H9 (cell line): ENCODE results near the gene PISD. TPM values are rescaled to one million over a fixed set of nuclear protein-coding genes. Genes with fewer than 3 reads are reported as not detected.

Experiments used
- DNase-seq: peaks from one replicate; pipeline ENCODE4 v3.0.0-alpha.2; 2017
- H2AFZ ChIP-seq: one replicate; pipeline ENCODE4 v1.6.1; 2013; ENCODE audit warnings: mild to moderate bottlenecking, low read length, control low read depth, moderate library complexity
- H2AK5ac ChIP-seq: 2 replicates; pipeline ENCODE4 v1.6.1; 2013; ENCODE audit warnings: low read length, control low read depth, mixed read lengths; ENCODE audit not compliant: insufficient read length
- H2BK120ac ChIP-seq: one replicate; pipeline ENCODE4 v1.6.1; 2013; ENCODE audit warnings: low read depth, mild to moderate bottlenecking, low read length, control low read depth, inconsistent platforms; ENCODE audit not compliant: poor library complexity, severe bottlenecking
- H2BK12ac ChIP-seq: 2 replicates; pipeline ENCODE4 v1.6.1; 2013; ENCODE audit warnings: low read length, control low read depth, mixed read lengths, low read depth; ENCODE audit not compliant: insufficient read length
- H2BK15ac ChIP-seq: 2 replicates; pipeline ENCODE4 v1.6.1; 2013; ENCODE audit warnings: low read depth, low read length, control low read depth
- H2BK20ac ChIP-seq: one replicate; pipeline ENCODE4 v1.6.1; 2013; ENCODE audit warnings: low read depth, mild to moderate bottlenecking, low read length, control low read depth, inconsistent platforms; ENCODE audit not compliant: poor library complexity, severe bottlenecking
- H2BK5ac ChIP-seq: 2 replicates; pipeline ENCODE4 v1.6.1; 2013; ENCODE audit warnings: low read length, control low read depth, mixed read lengths; ENCODE audit not compliant: insufficient read length
- H3K14ac ChIP-seq: 2 replicates; pipeline ENCODE4 v1.6.1; 2013; ENCODE audit warnings: low read length, control low read depth; ENCODE audit not compliant: insufficient read depth
- H3K18ac ChIP-seq: 2 replicates; pipeline ENCODE4 v1.6.1; 2013; ENCODE audit warnings: low read depth, mild to moderate bottlenecking, mixed read lengths, low read length, control low read depth; ENCODE audit not compliant: insufficient read length
- H3K23ac ChIP-seq: 2 replicates; pipeline ENCODE4 v1.6.1; 2013; ENCODE audit warnings: low read length, control low read depth, mixed read lengths, low read depth; ENCODE audit not compliant: insufficient read length
- H3K23me2 ChIP-seq: 2 replicates; pipeline ENCODE4 v1.6.1; 2013; ENCODE audit warnings: low read depth, mild to moderate bottlenecking, mixed read lengths, low read length, control low read depth; ENCODE audit not compliant: insufficient read length, poor library complexity, severe bottlenecking
- H3K27ac ChIP-seq: 2 replicates; pipeline ENCODE4 v1.5.1; 2013; ENCODE audit warnings: low read length, control low read depth, mixed read lengths, low read depth; ENCODE audit not compliant: insufficient read length
- H3K27me3 ChIP-seq: 2 replicates; pipeline ENCODE4 v1.6.1; 2013; ENCODE audit warnings: low read length, control low read depth, inconsistent platforms; ENCODE audit not compliant: insufficient read depth
- H3K4ac ChIP-seq: 2 replicates; pipeline ENCODE4 v1.6.1; 2013; ENCODE audit warnings: low read depth, mild to moderate bottlenecking, control low read depth, inconsistent platforms, low read length, moderate library complexity
- H3K4me1 ChIP-seq: 2 replicates; pipeline ENCODE4 v1.6.1; 2013; ENCODE audit warnings: low read length, control low read depth, inconsistent platforms; ENCODE audit not compliant: insufficient read depth
- H3K4me2 ChIP-seq: 2 replicates; pipeline ENCODE4 v1.6.1; 2013; ENCODE audit warnings: low read length, control low read depth, mixed read lengths; ENCODE audit not compliant: insufficient read length, insufficient read depth
- H3K56ac ChIP-seq: 2 replicates; pipeline ENCODE4 v1.6.1; 2013; ENCODE audit warnings: low read depth, mild to moderate bottlenecking, mixed read lengths, low read length, control low read depth; ENCODE audit not compliant: insufficient read length
- H3K79me1 ChIP-seq: 2 replicates; pipeline ENCODE4 v1.6.1; 2013; ENCODE audit warnings: low read depth, mild to moderate bottlenecking, moderate library complexity, low read length, control low read depth, inconsistent platforms; ENCODE audit not compliant: insufficient read depth, poor library complexity, severe bottlenecking
- H3K79me2 ChIP-seq: 2 replicates; pipeline ENCODE4 v1.6.1; 2013; ENCODE audit warnings: low read length, control low read depth, inconsistent platforms; ENCODE audit not compliant: insufficient read depth
- H3K9ac ChIP-seq: 2 replicates; pipeline ENCODE4 v1.6.1; 2013; ENCODE audit warnings: low read length, control low read depth, mixed read lengths; ENCODE audit not compliant: insufficient read length; ENCODE audit errors: extremely low read depth
- H3K9me3 ChIP-seq: one replicate; pipeline ENCODE4 v1.6.1; 2013; ENCODE audit warnings: low read depth, low read length, inconsistent platforms; ENCODE audit not compliant: control insufficient read depth
- H3T11ph ChIP-seq: one replicate; pipeline ENCODE4 v1.6.1; 2013; ENCODE audit warnings: mild to moderate bottlenecking, low read length, control low read depth, inconsistent platforms
- H4K20me1 ChIP-seq: one replicate; pipeline ENCODE4 v1.6.1; 2013; ENCODE audit not compliant: control insufficient read depth, insufficient read length, insufficient read depth
- H4K5ac ChIP-seq: 2 replicates; pipeline ENCODE4 v1.6.1; 2013; ENCODE audit warnings: low read depth, mild to moderate bottlenecking, mixed read lengths, low read length, control low read depth; ENCODE audit not compliant: insufficient read length
- H4K8ac ChIP-seq: replicated peaks from 2 replicates; pipeline ENCODE4 v1.6.1; 2013; ENCODE audit warnings: low read length, control low read depth, mixed read lengths, low read depth; ENCODE audit not compliant: insufficient read length
- H4K91ac ChIP-seq: 2 replicates; pipeline ENCODE4 v1.6.1; 2013; ENCODE audit warnings: low read depth, mild to moderate bottlenecking, moderate library complexity, mixed read lengths, low read length, control low read depth; ENCODE audit not compliant: insufficient read length
- H3K27ac Mint-ChIP-seq, 3 experiments: 2 replicates in 2 of 3; 3 replicates in 1 of 3; pipeline ENCODE4 v1.8.0; 2020 to 2021; ENCODE audit warnings: mixed read lengths in 3 of 3, mild to moderate bottlenecking in 1 of 3, moderate library complexity in 1 of 3
- H3K27me3 Mint-ChIP-seq: 2 replicates; pipeline ENCODE4 v1.8.0; 2021; ENCODE audit warnings: low read depth, mild to moderate bottlenecking, moderate library complexity, mixed read lengths
- H3K36me3 Mint-ChIP-seq, 3 experiments: 2 replicates in 2 of 3; 3 replicates in 1 of 3; pipeline ENCODE4 v1.8.0; 2020 to 2021; ENCODE audit warnings: low read depth in 3 of 3, mixed read lengths in 3 of 3; ENCODE audit not compliant: insufficient read depth in 1 of 3
- H3K4me1 Mint-ChIP-seq, 2 experiments: 2 replicates each; pipeline ENCODE4 v1.8.0; 2020; ENCODE audit warnings: mixed read lengths in 2 of 2
- H3K4me3 Mint-ChIP-seq, 2 experiments: 2 replicates in 1 of 2; 3 replicates in 1 of 2; pipeline ENCODE4 v1.8.0; 2020 to 2021; ENCODE audit warnings: mild to moderate bottlenecking in 2 of 2, mixed read lengths in 2 of 2, moderate library complexity in 1 of 2
- H3K9me3 Mint-ChIP-seq, 2 experiments: 2 replicates in 1 of 2; 3 replicates in 1 of 2; pipeline ENCODE4 v1.8.0; 2020; ENCODE audit warnings: mild to moderate bottlenecking in 2 of 2, mixed read lengths in 2 of 2, moderate library complexity in 1 of 2
- WGBS: extraction: QIAGEN DNeasy Blood & Tissue Kit; methylation state at CpG from one replicate; pipeline ENCODE4 v1.1.7; 2013; ENCODE audit warnings: missing lambda C conversion rate, low lambda C conversion rate, mixed read lengths; ENCODE audit not compliant: insufficient read length; ENCODE audit errors: extremely low coverage; 5-methylcytosine and 5-hydroxymethylcytosine counted together
- total RNA-seq: library from RNA; stranded (reverse); gene quantifications from 2 replicates; pipeline ENCODE4 v1.2.1, GENCODE V29; 2021
- TF ChIP-seq, protein P1 (sequence below): fragments of 200-600 bp; sonication (generic); conservative IDR thresholded peaks from 3 replicates; pipeline ENCODE4 v1.8.0; 2021; ENCODE audit warnings: antibody characterized with exemption, mild to moderate bottlenecking

Gene PISD
- total RNA-seq, 1 experiment from 2014 or later: 62.0 TPM

DNA sequence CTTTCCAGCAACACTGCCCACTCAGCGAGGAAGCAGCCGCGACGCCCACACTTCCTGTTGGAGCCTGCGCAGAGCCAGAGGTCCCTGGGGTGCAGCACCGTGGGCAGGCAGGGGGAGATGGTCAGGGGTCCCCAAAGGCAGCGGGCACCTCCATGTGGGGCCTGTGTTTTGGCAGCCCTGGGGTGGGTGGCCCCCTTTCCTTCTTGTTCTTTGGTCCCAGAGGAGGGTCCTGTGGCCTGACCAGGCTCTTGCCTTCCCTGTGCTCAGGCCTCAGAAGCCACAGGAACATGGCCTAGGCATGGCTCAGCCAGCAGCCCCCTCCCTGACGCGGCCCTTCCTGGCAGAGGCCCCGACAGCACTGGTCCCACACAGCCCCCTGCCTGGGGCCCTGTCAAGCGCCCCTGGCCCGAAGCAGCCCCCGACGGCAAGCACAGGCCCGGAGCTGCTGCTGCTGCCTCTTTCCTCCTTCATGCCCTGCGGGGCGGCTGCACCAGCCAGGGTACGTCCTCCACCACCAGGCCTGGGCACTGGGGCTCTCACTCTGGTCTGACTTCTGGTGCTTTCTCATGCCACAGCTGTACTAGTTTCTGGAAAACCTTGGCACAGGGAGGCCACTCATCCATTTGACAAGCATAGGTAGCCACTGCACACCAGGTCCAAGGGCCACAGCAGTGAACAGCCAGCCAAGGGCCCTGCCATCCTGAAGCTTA is 47.1 kb downstream of the PISD start:
- no peak overlapping the region for H2BK120ac ChIP-seq
- peaks cover 4 to 24% (median 24%) of the 10 kb centered on the region in 3 experiments for H3K36me3 Mint-ChIP-seq
- H3K23me2 ChIP-seq: no peaks in the 10 kb centered on the region
- no peaks in the 10 kb centered on the region; a peak in 1 of 5 replicates for H3K9me3 Mint-ChIP-seq
- H3K4ac ChIP-seq: no peak overlapping the region
- H3K18ac ChIP-seq: no peak overlapping the region
- no peak overlapping the region for H3K9ac ChIP-seq
- H3K27ac ChIP-seq: no peak overlapping the region
- H3T11ph ChIP-seq: no peak overlapping the region
- H3K4me2 ChIP-seq: no peak overlapping the region
- peaks cover 0 to 3% of the 10 kb centered on the region in 2 experiments; a peak in 2 of 4 replicates for H3K4me1 Mint-ChIP-seq
- no peak overlapping the region for H3K14ac ChIP-seq
- no peaks in the 10 kb centered on the region for H3K4me1 ChIP-seq
- no peaks in the 10 kb centered on the region for H3K79me1 ChIP-seq
- H2BK20ac ChIP-seq: no peak overlapping the region
- no peak overlapping the region for H4K8ac ChIP-seq
- no peaks in the 10 kb centered on the region for H3K27me3 ChIP-seq
- no peak overlapping the region for H2BK5ac ChIP-seq
- H3K27ac Mint-ChIP-seq: peak overlapping the region in 2 of 3 experiments; percentile 44 to 94; a peak in 5 of 7 replicates
- DNase-seq: no peak
- H2AK5ac ChIP-seq: no peak overlapping the region
- H4K20me1 ChIP-seq: no peaks in the 10 kb centered on the region
- H4K5ac ChIP-seq: no peak overlapping the region
- H2AFZ ChIP-seq: no peak overlapping the region
- H2BK15ac ChIP-seq: no peak overlapping the region
- H3K23ac ChIP-seq: no peak overlapping the region
- H3K56ac ChIP-seq: no peak overlapping the region
- no peaks in the 10 kb centered on the region for H3K9me3 ChIP-seq
- H2BK12ac ChIP-seq: no peak overlapping the region
- no peak overlapping the region for H4K91ac ChIP-seq
- no peaks in the 10 kb centered on the region for H3K79me2 ChIP-seq
- TF ChIP-seq, protein P1, sequence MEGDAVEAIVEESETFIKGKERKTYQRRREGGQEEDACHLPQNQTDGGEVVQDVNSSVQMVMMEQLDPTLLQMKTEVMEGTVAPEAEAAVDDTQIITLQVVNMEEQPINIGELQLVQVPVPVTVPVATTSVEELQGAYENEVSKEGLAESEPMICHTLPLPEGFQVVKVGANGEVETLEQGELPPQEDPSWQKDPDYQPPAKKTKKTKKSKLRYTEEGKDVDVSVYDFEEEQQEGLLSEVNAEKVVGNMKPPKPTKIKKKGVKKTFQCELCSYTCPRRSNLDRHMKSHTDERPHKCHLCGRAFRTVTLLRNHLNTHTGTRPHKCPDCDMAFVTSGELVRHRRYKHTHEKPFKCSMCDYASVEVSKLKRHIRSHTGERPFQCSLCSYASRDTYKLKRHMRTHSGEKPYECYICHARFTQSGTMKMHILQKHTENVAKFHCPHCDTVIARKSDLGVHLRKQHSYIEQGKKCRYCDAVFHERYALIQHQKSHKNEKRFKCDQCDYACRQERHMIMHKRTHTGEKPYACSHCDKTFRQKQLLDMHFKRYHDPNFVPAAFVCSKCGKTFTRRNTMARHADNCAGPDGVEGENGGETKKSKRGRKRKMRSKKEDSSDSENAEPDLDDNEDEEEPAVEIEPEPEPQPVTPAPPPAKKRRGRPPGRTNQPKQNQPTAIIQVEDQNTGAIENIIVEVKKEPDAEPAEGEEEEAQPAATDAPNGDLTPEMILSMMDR: no peak
- WGBS: no CpG with 5 or more reads among the region's 18 CpGs
- no peak overlapping the region for H3K4me3 Mint-ChIP-seq
- peaks cover 1% of the 10 kb centered on the region; the same call in 1 of the 2 replicates for H3K27me3 Mint-ChIP-seq
